Loucy (cell line): ENCODE data around the gene ATOX1.

Experiments
- H2AFZ ChIP-seq: fragments of 200-600 bp; sonication (generic); 2 replicates; pipeline ENCODE4 v1.6.0; 2016; ENCODE audit warnings: antibody characterized with exemption, mild to moderate bottlenecking, low read length, moderate library complexity
- H3F3A ChIP-seq: fragments of 200-600 bp; 2 replicates; pipeline ENCODE4 v1.6.0; 2016; ENCODE audit warnings: antibody characterized with exemption, low read depth, mild to moderate bottlenecking
- H3K27me3 ChIP-seq: fragments of 200-600 bp; sonication (generic); 2 replicates; pipeline ENCODE4 v1.6.1; 2014; ENCODE audit warnings: low read length, mild to moderate bottlenecking; ENCODE audit not compliant: insufficient read depth, poor library complexity, severe bottlenecking
- H3K36me3 ChIP-seq: fragments of 200-600 bp; sonication (generic); 2 replicates; pipeline ENCODE4 v1.6.1; 2016; ENCODE audit warnings: low read length; ENCODE audit not compliant: insufficient read depth
- H3K4me1 ChIP-seq: fragments of 200-600 bp; sonication (generic); 2 replicates; pipeline ENCODE4 v1.5.1; 2014; ENCODE audit warnings: low read length, mild to moderate bottlenecking; ENCODE audit not compliant: insufficient read depth, poor library complexity, severe bottlenecking
- H3K4me2 ChIP-seq: fragments of 200-600 bp; sonication (generic); 2 replicates; pipeline ENCODE4 v1.6.0; 2014; ENCODE audit warnings: antibody characterized with exemption, low read length, low read depth, mild to moderate bottlenecking; ENCODE audit not compliant: poor library complexity, severe bottlenecking
- H3K4me3 ChIP-seq: fragments of 200-600 bp; sonication (generic); 2 replicates; pipeline ENCODE4 v1.5.1; 2014; ENCODE audit warnings: low read length, mild to moderate bottlenecking, mixed read lengths; ENCODE audit not compliant: poor library complexity, severe bottlenecking
- H3K79me2 ChIP-seq: fragments of 200-600 bp; sonication (generic); 2 replicates; pipeline ENCODE4 v1.6.1; 2014; ENCODE audit warnings: low read length; ENCODE audit not compliant: insufficient read depth
- H3K9ac ChIP-seq: fragments of 200-600 bp; sonication (generic); 2 replicates; pipeline ENCODE4 v1.6.0; 2014; ENCODE audit warnings: mild to moderate bottlenecking, low read depth, low read length, moderate library complexity; ENCODE audit not compliant: poor library complexity, severe bottlenecking
- H3K9me2 ChIP-seq: fragments of 200-600 bp; sonication (generic); replicated peaks from 2 replicates; pipeline ENCODE4 v1.6.1; 2016; ENCODE audit warnings: low read depth, low read length, mixed read lengths
- H3K9me3 ChIP-seq: fragments of 200-600 bp; sonication (generic); 2 replicates; pipeline ENCODE4 v1.6.1; 2014; ENCODE audit warnings: mild to moderate bottlenecking, antibody characterized with exemption, low read length, low read depth; ENCODE audit not compliant: insufficient read depth
- H4K20me1 ChIP-seq: fragments of 200-600 bp; sonication (generic); 2 replicates; pipeline ENCODE4 v1.6.0; 2014; ENCODE audit warnings: antibody characterized with exemption, low read length, mild to moderate bottlenecking; ENCODE audit not compliant: insufficient read depth, poor library complexity, severe bottlenecking
- EZH2phosphoT487 ChIP-seq: fragments of 200-600 bp; IDR thresholded peaks from 2 replicates; pipeline ENCODE4 v1.6.1; 2018; ENCODE audit warnings: antibody characterized with exemption, mild to moderate bottlenecking, moderate library complexity, borderline replicate concordance
- TF ChIP-seq, protein P1 (sequence below): fragments of 200-600 bp; sonication (generic); conservative IDR thresholded peaks from 2 replicates; pipeline ENCODE4 v1.5.1; 2014; ENCODE audit warnings: mild to moderate bottlenecking, antibody characterized with exemption, low read length

Gene ATOX1, protein sequence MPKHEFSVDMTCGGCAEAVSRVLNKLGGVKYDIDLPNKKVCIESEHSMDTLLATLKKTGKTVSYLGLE

DNA sequence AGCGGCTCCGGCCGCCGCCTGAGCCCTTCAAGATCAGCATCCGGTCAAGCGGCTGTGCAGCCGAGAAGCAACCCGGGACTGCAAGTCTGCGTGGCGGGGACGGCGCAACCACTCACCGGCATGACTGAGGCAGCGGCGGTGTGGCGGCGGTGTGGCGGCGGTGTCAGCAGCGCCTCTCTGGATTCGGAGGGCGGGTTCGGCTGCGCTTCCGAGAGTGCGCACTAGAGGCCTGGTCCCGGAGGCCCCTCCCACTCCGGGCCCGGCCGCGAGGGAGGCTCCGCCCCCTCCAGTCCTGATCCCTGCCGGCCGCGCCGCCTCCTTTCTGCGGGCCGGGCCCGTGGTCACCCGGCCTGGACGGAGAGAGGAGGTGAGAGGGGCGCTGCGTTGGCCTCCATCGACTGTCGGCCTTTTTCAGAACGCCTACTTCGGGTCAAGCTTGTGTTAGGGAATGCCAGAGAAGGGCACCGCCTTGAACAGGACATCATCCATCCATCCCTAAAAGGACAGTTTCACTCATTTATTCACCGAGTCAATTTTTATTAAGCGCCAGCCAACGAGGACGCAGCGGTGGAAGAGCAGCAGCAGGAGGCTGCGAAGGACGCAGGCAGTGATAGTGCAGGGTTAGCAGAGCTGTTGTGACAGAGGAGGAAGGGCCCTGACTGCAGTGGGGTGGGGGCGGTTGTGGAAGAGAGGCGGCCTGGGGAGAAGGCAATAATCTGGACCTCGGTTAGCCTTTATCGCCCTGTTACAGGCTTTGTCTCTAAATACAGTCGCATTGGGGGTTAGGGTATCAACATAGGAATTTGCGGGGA is at the start of gene ATOX1:
Gene ATOX1 (minus strand): TSS at position 202 of the 812 bp plus-strand sequence. CDS start 80 bp downstream, at position 122.
- H3K4me1 ChIP-seq: peaks cover 28% of the 10 kb centered on the region
- no peaks in the 10 kb centered on the region for H3K36me3 ChIP-seq
- no peaks in the 10 kb centered on the region for H3K9me2 ChIP-seq
- H3F3A ChIP-seq: 0 out of 2 replicates have a peak, but pooled peaks cover 2% of the 10 kb centered on the region
- H3K4me3 ChIP-seq: peak within 1 kb of the TSS; percentile 94
- H2AFZ ChIP-seq: peak within 1 kb of the TSS; percentile 90
- TF ChIP-seq, protein P1, sequence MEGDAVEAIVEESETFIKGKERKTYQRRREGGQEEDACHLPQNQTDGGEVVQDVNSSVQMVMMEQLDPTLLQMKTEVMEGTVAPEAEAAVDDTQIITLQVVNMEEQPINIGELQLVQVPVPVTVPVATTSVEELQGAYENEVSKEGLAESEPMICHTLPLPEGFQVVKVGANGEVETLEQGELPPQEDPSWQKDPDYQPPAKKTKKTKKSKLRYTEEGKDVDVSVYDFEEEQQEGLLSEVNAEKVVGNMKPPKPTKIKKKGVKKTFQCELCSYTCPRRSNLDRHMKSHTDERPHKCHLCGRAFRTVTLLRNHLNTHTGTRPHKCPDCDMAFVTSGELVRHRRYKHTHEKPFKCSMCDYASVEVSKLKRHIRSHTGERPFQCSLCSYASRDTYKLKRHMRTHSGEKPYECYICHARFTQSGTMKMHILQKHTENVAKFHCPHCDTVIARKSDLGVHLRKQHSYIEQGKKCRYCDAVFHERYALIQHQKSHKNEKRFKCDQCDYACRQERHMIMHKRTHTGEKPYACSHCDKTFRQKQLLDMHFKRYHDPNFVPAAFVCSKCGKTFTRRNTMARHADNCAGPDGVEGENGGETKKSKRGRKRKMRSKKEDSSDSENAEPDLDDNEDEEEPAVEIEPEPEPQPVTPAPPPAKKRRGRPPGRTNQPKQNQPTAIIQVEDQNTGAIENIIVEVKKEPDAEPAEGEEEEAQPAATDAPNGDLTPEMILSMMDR: no peak
- TF ChIP-seq EZH2phosphoT487: no peak
- H3K79me2 ChIP-seq: peaks cover 20% of the 10 kb centered on the region
- no peaks in the 10 kb centered on the region for H3K9me3 ChIP-seq
- H4K20me1 ChIP-seq: no peaks in the 10 kb centered on the region
- H3K4me2 ChIP-seq: peak within 1 kb of the TSS; percentile 77
- H3K9ac ChIP-seq: peak within 1 kb of the TSS; percentile 93
- H3K27me3 ChIP-seq: no peaks in the 10 kb centered on the region

DNA sequence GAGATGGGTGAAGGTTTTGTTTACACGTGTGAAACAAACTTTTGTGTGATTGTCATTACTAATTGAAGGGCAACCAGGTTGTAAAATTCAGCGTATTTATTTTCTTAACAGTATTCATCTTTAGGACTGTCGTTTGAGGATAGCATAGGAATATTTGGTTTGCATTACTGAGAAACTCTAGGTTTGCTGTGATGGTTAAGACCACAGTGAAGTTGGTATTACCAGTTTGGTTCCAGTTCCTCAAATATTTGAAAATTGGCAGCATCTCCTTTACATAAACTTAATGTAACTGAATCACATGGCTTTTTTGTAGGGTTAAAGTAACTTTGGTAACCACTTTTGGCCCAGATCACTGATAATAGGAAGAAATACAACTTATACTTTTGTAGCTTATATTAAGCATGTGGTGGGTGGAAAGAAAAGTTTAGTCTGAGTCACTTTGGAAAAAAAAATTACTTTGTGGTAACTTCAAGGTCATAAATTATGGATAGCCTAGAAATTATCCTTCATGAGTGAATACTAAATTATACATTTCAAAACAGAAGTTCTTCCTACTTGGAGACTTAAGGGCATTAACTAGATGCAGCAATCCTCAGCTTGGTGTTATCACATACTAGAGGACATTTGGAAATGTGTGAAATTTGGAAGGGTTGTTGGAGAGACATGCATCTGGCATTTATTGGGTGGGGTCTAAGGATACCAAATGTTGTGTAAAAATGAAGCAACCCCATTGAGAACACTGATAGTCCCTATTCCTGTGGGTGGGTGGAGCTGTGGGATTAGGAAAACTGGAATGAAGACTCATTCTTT is 47.2 kb upstream of the ATOX1 start:
- H3K79me2 ChIP-seq: 0 out of 2 replicates have a peak, but pooled peaks cover 12% of the 10 kb centered on the region
- H4K20me1 ChIP-seq: peaks cover 31% of the 10 kb centered on the region
- no peaks in the 10 kb centered on the region for H3F3A ChIP-seq

DNA sequence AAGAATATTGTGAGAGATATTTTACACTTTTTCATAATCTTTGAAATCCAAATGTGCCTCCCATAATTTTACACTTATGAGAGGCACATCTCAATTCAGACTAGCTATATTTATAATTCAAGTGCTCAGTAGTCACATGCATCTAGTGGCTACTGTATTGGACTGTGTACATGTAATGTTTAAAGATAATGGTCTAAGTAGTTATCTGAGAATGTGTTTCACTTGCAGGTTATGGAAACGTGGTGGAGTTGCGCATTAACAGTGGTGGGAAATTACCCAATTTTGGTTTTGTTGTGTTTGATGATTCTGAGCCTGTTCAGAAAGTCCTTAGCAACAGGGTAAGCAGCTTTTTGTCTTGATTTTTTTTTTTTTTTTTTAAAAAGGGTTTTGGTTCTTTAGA is 42.1 kb upstream of the ATOX1 start:
- peaks cover 55% of the 10 kb centered on the region for H4K20me1 ChIP-seq
- H3K4me1 ChIP-seq: no peaks in the 10 kb centered on the region
- no peaks in the 10 kb centered on the region for H3K9me3 ChIP-seq
- H3K4me3 ChIP-seq: no peak overlapping the region
- H3K79me2 ChIP-seq: peaks cover 32% of the 10 kb centered on the region
- H3K9me2 ChIP-seq: no peaks in the 10 kb centered on the region
- no peak overlapping the region for H2AFZ ChIP-seq
- no peak overlapping the region for H3K4me2 ChIP-seq
- no peak for TF ChIP-seq EZH2phosphoT487
- TF ChIP-seq, protein P1: no peak
- no peaks in the 10 kb centered on the region for H3K27me3 ChIP-seq
- no peak overlapping the region for H3K9ac ChIP-seq
- peaks cover 97% of the 10 kb centered on the region for H3K36me3 ChIP-seq
- no peaks in the 10 kb centered on the region for H3F3A ChIP-seq

More for the DNA sequence above, 47.2 kb upstream of the ATOX1 start:
- H3K4me1 ChIP-seq: no peaks in the 10 kb centered on the region
- no peak overlapping the region for H3K9ac ChIP-seq
- no peak overlapping the region for H3K4me3 ChIP-seq
- H3K27me3 ChIP-seq: no peaks in the 10 kb centered on the region
- TF ChIP-seq, protein P1: no peak
- no peak for TF ChIP-seq EZH2phosphoT487
- H3K9me2 ChIP-seq: no peaks in the 10 kb centered on the region
- H2AFZ ChIP-seq: no peak overlapping the region
- H3K4me2 ChIP-seq: no peak overlapping the region
- H3K36me3 ChIP-seq: peaks cover 92% of the 10 kb centered on the region
- no peaks in the 10 kb centered on the region for H3K9me3 ChIP-seq
